ENCODE results near the gene CST9. TPM values are rescaled to one million over a fixed set of nuclear protein-coding genes. Genes with fewer than 3 reads are reported as not detected.

The CST9 gene
- total and polyA plus RNA-seq, 2 of the 13 experiments (the other 11 are each of a cell fraction or from before 2014, with no cell fraction given), result 0.07 TPM; not detected in 1

DNA sequence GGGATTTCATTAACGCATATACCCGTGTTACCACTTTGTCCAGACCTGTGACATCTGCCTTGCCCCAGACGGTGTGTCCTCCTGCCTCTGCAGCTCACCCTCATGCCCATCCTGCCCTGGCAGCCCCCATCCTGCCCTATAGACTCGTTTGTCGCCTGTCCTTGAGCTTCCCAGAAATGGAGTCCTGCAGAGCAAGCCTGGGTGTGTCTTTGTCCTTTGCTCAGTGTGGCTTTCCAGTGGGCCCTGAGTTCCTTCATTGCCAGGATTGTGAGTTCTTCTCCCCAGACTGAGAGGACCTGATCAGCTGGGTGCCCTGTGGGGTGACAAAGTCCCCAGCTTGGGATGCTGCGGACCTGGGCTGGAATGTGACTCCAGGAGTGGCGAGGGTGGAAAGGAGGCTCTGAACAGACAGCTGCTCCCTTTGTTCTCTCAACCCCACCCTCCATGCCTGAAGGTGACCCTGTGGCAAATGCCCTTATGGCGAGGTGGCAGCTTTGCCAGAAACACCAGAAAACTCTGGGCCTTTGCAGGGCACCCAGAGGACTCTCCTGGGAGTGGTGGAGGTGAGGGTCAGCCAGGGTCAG lies 34.4 kb upstream of the CST9 start (continued):
- TF ChIP-seq, protein P1, sequence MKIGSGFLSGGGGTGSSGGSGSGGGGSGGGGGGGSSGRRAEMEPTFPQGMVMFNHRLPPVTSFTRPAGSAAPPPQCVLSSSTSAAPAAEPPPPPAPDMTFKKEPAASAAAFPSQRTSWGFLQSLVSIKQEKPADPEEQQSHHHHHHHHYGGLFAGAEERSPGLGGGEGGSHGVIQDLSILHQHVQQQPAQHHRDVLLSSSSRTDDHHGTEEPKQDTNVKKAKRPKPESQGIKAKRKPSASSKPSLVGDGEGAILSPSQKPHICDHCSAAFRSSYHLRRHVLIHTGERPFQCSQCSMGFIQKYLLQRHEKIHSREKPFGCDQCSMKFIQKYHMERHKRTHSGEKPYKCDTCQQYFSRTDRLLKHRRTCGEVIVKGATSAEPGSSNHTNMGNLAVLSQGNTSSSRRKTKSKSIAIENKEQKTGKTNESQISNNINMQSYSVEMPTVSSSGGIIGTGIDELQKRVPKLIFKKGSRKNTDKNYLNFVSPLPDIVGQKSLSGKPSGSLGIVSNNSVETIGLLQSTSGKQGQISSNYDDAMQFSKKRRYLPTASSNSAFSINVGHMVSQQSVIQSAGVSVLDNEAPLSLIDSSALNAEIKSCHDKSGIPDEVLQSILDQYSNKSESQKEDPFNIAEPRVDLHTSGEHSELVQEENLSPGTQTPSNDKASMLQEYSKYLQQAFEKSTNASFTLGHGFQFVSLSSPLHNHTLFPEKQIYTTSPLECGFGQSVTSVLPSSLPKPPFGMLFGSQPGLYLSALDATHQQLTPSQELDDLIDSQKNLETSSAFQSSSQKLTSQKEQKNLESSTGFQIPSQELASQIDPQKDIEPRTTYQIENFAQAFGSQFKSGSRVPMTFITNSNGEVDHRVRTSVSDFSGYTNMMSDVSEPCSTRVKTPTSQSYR (CRISPR knock-in tag; IDR thresholded peaks at IDR 0.05; ENCODE audit: borderline replicate concordance), result no peak
- TF ChIP-seq, protein P2, sequence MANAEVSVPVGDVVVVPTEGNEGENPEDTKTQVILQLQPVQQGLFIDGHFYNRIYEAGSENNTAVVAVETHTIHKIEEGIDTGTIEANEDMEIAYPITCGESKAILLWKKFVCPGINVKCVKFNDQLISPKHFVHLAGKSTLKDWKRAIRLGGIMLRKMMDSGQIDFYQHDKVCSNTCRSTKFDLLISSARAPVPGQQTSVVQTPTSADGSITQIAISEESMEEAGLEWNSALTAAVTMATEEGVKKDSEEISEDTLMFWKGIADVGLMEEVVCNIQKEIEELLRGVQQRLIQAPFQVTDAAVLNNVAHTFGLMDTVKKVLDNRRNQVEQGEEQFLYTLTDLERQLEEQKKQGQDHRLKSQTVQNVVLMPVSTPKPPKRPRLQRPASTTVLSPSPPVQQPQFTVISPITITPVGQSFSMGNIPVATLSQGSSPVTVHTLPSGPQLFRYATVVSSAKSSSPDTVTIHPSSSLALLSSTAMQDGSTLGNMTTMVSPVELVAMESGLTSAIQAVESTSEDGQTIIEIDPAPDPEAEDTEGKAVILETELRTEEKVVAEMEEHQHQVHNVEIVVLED (CRISPR knock-in tag; IDR thresholded peaks at IDR 0.05; ENCODE audit: borderline replicate concordance), result peak; percentile 35; the same call in 1 of the 2 replicates
- 0 out of 2 replicates have a peak, but pooled peaks have one; percentile 25 for TF ChIP-seq HES4 (CRISPR knock-in tag; IDR thresholded peaks at IDR 0.05; ENCODE audit: borderline replicate concordance)
- TF ChIP-seq SPEN (CRISPR knock-in tag; IDR thresholded peaks at IDR 0.05; ENCODE audit: low read depth), result no peak
- TF ChIP-seq, protein P3, sequence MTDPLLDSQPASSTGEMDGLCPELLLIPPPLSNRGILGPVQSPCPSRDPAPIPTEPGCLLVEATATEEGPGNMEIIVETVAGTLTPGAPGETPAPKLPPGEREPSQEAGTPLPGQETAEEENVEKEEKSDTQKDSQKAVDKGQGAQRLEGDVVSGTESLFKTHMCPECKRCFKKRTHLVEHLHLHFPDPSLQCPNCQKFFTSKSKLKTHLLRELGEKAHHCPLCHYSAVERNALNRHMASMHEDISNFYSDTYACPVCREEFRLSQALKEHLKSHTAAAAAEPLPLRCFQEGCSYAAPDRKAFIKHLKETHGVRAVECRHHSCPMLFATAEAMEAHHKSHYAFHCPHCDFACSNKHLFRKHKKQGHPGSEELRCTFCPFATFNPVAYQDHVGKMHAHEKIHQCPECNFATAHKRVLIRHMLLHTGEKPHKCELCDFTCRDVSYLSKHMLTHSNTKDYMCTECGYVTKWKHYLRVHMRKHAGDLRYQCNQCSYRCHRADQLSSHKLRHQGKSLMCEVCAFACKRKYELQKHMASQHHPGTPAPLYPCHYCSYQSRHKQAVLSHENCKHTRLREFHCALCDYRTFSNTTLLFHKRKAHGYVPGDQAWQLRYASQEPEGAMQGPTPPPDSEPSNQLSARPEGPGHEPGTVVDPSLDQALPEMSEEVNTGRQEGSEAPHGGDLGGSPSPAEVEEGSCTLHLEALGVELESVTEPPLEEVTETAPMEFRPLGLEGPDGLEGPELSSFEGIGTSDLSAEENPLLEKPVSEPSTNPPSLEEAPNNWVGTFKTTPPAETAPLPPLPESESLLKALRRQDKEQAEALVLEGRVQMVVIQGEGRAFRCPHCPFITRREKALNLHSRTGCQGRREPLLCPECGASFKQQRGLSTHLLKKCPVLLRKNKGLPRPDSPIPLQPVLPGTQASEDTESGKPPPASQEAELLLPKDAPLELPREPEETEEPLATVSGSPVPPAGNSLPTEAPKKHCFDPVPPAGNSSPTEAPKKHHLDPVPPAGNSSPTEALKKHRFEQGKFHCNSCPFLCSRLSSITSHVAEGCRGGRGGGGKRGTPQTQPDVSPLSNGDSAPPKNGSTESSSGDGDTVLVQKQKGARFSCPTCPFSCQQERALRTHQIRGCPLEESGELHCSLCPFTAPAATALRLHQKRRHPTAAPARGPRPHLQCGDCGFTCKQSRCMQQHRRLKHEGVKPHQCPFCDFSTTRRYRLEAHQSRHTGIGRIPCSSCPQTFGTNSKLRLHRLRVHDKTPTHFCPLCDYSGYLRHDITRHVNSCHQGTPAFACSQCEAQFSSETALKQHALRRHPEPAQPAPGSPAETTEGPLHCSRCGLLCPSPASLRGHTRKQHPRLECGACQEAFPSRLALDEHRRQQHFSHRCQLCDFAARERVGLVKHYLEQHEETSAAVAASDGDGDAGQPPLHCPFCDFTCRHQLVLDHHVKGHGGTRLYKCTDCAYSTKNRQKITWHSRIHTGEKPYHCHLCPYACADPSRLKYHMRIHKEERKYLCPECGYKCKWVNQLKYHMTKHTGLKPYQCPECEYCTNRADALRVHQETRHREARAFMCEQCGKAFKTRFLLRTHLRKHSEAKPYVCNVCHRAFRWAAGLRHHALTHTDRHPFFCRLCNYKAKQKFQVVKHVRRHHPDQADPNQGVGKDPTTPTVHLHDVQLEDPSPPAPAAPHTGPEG (CRISPR knock-in tag; IDR thresholded peaks at IDR 0.05), result no peak
- TF ChIP-seq ATF7-NPFF (CRISPR knock-in tag; IDR thresholded peaks at IDR 0.05; ENCODE audit: low read depth), result no peak; the same call in 1 of the 2 replicates
- no peak; the same call in 1 of the 2 replicates for TF ChIP-seq PHF8 (CRISPR knock-in tag; IDR thresholded peaks at IDR 0.05)
- no peak for TF ChIP-seq DNMT3B (CRISPR knock-in tag; conservative IDR thresholded peaks at IDR 0.05)
- TF ChIP-seq KLF12 (CRISPR knock-in tag; IDR thresholded peaks at IDR 0.05; ENCODE audit: borderline replicate concordance), result peak; percentile 35; the same call in 1 of the 2 replicates
- TF ChIP-seq MED13 (CRISPR knock-in tag; IDR thresholded peaks at IDR 0.05), result 0 out of 2 replicates have a peak, but pooled peaks have one; percentile 28
- TF ChIP-seq GATA4 (IDR thresholded peaks at IDR 0.05; ENCODE audit: borderline replicate concordance, low read depth), result no peak; the same call in 1 of the 2 replicates
- peak; percentile 2; the same call in 1 of the 2 replicates for TF ChIP-seq BRD4 (CRISPR knock-in tag; IDR thresholded peaks at IDR 0.05)
- peak; percentile 76; the same call in 1 of the 2 replicates for TF ChIP-seq HNRNPL (IDR thresholded peaks at IDR 0.05; ENCODE audit: low read depth, low read length)
- no peak for TF ChIP-seq ZNF570 (CRISPR knock-in tag; IDR thresholded peaks at IDR 0.05; ENCODE audit: borderline replicate concordance)
- no peak; the same call in 1 of the 2 replicates for TF ChIP-seq ZNF598 (CRISPR knock-in tag; IDR thresholded peaks at IDR 0.05; ENCODE audit: borderline replicate concordance)
- TF ChIP-seq MEIS2 (CRISPR knock-in tag; IDR thresholded peaks at IDR 0.05), result 0 out of 2 replicates have a peak, but pooled peaks have one; percentile 13
- peak; percentile 73; the same call in 1 of the 2 replicates for TF ChIP-seq FIP1L1 (IDR thresholded peaks at IDR 0.05; ENCODE audit: borderline replicate concordance, insufficient read depth, low read depth, low read length)
- peak; percentile 20; the same call in 1 of the 2 replicates for TF ChIP-seq ZNF543 (CRISPR knock-in tag; IDR thresholded peaks at IDR 0.05)

All from HepG2 (cell line).